ENCODE data around the gene SELPLG. TPM values are rescaled to one million over a fixed set of nuclear protein-coding genes. Genes with fewer than 3 reads are reported as not detected.

SELPLG gene, protein sequence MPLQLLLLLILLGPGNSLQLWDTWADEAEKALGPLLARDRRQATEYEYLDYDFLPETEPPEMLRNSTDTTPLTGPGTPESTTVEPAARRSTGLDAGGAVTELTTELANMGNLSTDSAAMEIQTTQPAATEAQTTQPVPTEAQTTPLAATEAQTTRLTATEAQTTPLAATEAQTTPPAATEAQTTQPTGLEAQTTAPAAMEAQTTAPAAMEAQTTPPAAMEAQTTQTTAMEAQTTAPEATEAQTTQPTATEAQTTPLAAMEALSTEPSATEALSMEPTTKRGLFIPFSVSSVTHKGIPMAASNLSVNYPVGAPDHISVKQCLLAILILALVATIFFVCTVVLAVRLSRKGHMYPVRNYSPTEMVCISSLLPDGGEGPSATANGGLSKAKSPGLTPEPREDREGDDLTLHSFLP
- 51.1 TPM for polyA plus RNA-seq (2012; ENCODE audit: insufficient read depth, insufficient read length)

DNA sequence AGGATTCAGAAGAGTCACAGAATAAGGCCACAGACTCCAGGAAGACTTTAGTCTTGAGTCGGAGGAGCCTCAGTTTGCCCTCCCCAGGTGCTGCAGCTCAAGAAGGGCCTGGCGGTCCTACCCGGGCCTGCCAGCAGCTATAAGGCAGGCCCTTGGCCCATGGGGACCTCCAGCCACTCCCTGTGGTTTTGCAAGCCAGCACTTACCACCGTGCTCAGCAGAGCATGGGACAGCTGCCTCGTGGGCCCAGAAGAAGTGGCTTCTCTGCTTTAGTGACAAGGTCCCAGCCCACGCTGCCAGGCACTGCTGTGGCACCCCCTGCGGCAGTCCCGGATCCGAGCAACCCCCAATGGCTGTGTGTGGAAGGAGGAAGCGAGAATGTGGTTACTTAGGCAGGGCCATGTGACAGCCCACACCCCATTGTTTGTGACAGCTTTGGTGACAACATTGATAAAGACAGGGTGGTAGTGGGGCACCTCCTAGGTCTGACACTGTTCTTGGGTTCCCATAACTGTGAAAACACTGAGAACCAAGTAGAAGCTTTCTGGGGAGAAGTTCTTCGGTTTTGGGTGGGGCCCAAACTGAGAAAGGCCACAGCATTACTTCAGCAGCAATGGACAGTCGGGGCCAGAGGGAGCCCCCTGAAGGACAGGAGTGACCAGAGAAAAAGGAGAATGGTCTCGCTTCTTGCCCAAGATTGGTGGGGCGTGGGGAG, at the start of gene SELPLG:
Gene SELPLG, minus strand, starts transcription at position 361 of the 715 bp plus-strand sequence. CDS start 9,587 bp downstream, outside the sequence.
- peak; percentile 89 for DNase-seq (ENCODE audit: low read depth, low spot score)
- H3K4me3 ChIP-seq (ENCODE audit: low read length): peak within 1 kb of the TSS; percentile 85

DNA sequence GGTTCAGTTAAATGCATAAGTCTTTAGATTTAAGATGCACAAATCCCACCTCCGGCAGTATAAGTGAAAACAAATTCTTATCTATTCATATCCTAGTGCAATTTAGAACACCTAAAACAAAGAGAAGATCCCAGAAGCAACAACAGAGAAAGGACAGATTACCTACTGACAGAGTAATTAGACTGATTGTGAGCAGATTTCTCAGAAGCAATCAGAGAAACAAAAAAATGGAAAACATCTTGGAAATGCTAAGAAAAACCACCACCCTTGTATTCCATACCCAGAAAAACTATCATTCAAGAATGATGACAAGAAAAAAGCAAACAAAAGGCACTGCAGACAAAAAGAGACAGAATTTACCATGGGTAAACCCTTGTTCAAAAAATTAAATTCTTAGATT, 47.6 kb upstream of the SELPLG start:
- no peak for DNase-seq (ENCODE audit: low read depth, low spot score)
- H3K4me3 ChIP-seq (ENCODE audit: low read length): no peak overlapping the region

DNA sequence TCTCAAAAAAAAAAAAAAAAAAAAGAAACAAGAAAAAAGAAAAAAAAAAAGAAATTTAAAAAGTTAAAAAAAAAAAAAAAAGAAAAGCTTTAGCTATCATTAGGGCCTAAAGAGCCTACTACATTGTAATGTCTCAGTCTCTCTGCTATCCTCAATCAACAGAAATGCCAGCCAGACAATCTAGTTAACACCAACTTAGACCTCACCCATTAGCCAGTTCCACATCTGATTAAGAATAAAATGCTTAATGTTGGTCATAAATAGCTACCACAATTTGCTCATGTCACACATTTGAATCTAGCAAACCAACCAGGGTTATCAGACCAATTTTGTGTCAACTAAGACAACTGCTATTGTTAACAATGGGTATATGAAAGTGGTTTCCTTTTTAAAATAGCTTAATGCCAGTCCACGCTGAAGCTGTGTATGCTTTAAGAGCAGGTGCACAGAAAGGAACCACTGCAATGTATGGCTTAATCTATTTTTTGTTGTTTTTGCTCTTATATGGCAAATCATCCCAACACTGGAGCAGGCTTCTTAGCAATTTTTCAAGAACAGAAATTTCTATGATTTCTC, 45.5 kb upstream of the SELPLG start:
- DNase-seq (ENCODE audit: low read depth, low spot score): no peak

DNA sequence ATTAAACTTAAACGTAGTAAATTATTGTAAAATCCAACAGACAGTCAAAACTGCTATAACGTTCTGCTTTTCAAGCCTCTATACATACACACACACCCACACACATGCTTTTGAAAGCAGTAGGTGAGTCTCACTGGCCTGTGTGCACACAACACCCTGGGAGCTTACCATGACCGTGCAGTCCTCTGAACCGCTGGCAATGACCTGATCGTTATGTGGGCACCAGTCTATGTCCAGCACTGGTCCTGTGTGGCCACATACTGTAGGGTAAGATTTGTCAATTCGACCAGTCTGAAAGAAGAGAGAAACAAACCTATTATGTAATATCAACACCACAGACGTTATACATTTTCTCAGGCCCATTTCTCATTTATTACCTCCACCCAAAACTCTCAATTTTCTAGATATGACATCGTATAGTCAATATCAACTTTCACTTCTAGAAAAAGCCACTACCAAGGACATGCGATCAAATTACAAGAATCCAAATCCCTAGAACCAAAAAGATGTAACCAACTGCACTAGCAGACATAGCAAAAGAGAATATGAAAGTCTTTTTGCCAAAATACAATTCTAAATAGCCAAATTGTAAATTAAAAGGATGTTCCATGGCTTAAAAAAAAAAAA, 44.5 kb upstream of the SELPLG start:
- no peak overlapping the region for H3K4me3 ChIP-seq (ENCODE audit: low read length)
- no peak for DNase-seq (ENCODE audit: low read depth, low spot score)

More for the DNA sequence above, 45.5 kb upstream of the SELPLG start:
- H3K4me3 ChIP-seq (ENCODE audit: low read length): no peak overlapping the region

DNA sequence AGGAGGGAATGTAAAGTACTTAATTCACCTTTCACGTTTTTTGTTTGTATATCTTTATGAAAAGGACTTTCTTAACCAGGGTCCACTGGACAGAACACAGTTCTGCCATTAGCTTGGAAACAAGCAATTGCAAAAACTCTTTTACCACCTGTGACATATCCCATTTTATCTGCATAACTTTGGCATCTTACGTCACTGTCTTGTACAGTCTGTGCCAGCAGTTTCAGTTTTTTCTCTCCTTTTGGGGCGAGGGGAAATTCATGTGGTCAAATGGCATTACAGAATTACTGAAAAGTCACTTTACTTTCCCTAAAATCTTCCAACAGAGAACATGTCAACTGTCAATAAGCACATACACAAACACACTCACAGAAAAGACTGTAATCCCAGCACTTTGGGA, 43.7 kb upstream of the SELPLG start:
- DNase-seq (ENCODE audit: low read depth, low spot score): no peak
- no peak overlapping the region for H3K4me3 ChIP-seq (ENCODE audit: low read length)

DNA sequence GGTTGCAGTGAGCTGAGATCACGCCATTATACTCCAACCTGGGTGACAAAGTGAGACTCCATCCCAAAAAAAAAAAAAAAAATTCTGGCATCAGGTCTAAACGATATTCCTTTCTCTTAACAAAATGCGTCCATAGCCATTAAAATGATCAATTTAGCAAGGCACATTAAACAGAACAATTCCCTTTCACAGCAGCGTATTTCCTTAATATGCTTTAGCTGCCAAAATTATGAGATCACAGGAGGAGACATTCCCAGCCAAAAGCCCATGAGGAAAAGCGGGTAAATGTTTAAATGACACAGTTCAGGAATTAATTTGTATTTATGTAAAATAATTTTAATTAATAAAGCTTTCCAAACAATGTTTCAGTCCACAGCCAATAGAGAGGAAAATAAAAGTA, 43.0 kb upstream of the SELPLG start:
- H3K4me3 ChIP-seq (ENCODE audit: low read length): no peak overlapping the region
- DNase-seq (ENCODE audit: low read depth, low spot score): no peak

DNA sequence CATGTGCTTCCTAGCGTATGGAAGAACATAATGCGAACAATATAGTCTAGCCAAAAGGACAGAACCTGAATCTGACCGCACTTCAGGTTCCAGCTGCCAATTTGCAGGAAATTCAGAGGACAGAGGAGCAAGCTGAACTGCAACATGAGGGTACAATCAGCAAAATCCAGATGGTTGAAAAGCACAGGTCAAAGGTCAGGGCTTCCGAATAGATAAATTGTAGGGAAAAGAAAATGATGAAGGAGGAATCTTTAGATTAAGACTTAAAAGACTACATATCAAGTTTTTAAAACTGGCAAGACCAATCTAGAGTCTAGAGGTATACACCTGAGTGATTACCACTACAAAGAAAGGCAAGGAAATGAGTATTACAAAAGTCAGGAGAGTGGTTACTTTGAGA, 42.1 kb upstream of the SELPLG start:
- no peak for DNase-seq (ENCODE audit: low read depth, low spot score)
- H3K4me3 ChIP-seq (ENCODE audit: low read length): no peak overlapping the region

DNA sequence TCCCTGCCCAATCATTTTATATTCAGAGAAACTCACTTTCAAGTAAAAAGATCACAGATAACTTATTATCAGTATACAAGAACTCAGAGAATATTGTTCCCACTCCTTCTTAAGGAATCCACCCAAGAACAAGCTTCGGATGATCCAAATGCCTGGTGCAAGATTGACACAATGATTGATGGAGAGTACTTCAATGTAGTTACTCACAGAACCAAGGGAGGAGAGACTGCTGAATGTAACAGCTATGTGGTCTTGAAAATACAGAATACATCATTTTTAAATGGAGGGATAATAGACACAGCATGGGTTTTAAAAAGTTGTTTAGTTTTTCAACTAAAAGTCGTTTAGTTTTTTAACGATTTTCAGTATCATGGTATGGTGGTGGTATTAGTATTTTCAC, 38.4 kb upstream of the SELPLG start:
- H3K4me3 ChIP-seq (ENCODE audit: low read length): no peak overlapping the region
- no peak for DNase-seq (ENCODE audit: low read depth, low spot score)

DNA sequence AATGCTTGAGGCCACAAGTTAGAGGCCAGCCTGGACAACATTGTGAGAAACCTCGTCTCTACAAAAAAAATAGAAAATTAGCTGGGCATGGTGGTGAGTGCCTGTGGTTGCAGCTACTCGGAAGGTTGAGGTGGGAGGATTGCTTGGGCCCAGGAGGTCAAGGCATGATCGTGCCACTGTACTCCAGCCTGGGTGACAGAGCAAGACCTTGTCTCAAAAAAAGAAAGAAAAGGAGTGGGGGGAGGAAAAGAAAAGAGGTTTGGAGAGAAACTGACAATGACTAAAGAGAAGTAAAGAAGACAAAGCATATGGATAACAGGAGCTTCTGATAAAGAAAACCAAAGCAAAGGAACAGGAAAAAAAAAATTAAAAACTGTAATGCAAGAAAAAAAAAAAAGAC, 37.4 kb upstream of the SELPLG start:
- DNase-seq (ENCODE audit: low read depth, low spot score): no peak
- no peak overlapping the region for H3K4me3 ChIP-seq (ENCODE audit: low read length)

DNA sequence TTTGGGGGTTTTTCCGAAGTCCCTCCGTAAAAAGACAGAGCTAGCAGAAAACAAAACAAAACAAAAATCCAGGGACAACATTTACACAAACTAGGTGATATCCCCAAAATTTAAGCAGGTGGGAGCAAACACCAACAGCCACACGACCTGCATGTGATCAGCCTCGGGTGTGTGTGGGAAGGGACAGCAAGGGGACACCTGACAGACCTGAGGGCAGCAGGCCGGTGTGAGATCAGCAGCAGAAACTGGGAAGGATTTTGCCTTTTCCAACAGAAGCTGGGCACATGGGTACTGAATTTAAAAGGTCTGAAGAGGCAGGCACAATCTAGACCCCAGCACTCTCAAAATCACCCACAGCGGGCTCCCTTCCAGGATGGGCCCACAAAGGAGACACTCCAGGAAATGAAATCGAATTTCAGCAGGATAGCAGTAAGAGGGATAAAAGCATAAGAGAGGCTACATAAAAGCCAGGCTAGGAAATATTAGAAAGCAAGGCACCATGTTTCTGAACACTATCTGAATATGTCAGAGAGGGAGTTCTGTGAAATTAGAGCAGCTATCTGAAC, 36.5 kb upstream of the SELPLG start:
- DNase-seq (ENCODE audit: low read depth, low spot score): no peak
- H3K4me3 ChIP-seq (ENCODE audit: low read length): no peak overlapping the region

DNA sequence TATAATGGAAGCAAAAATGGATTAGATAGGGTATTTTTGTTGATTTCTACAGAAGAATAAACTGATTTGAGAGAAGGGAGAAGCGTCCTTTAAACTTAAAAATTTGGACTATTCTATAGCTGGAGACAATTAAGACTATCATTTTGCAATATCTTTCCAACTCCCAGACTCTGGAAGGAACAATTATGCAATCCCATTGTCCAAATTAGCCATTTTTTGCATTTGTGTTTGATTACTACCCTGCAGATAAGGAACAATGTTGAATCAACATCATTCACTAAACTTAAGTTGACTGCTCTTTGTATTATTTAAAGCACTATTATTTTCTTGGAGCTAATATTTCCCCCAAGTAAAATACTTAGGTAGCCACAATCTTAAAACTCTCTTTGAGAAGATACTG, 34.8 kb upstream of the SELPLG start:
- no peak overlapping the region for H3K4me3 ChIP-seq (ENCODE audit: low read length)
- no peak for DNase-seq (ENCODE audit: low read depth, low spot score)

DNA sequence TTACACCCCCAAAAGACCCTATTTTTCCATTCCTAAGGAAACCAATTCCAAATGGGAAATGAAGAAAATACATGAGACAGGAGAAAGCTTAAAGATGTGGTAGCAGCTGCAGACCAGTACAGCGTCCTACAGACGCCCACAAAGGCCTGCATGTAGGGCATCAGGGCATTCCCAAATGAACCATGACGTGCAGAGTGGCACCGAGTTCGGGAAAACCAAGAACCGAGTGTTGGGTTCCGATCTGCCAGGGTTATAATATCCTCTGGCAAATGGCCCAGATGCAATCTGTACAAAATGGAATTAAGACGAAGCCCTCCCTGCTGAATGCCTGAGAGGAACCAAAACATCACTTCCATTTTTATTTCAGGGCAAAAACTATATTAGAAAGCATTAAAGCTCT, 34.4 kb upstream of the SELPLG start:
- DNase-seq (ENCODE audit: low read depth, low spot score): no peak
- H3K4me3 ChIP-seq (ENCODE audit: low read length): no peak overlapping the region

DNA sequence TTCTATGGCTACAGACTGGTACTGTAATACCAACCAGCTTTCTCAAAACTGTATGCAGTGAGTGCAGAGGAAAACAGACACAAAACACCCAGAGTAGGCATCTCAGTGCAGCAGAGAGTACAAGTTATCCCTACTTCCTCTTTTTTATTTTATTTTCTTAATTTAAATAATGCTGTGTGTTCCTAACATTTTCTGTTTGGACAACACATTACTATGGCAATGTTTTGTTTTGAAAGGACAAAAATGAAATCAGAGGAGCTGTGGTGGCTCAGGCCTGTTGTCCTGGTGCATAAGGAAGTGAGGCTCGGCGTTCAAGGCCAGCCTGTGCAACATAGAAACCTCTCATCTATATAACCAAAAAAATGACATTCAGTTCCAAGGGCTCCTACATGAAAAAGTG, 33.7 kb upstream of the SELPLG start:
- no peak for DNase-seq (ENCODE audit: low read depth, low spot score)
- H3K4me3 ChIP-seq (ENCODE audit: low read length): no peak overlapping the region

DNA sequence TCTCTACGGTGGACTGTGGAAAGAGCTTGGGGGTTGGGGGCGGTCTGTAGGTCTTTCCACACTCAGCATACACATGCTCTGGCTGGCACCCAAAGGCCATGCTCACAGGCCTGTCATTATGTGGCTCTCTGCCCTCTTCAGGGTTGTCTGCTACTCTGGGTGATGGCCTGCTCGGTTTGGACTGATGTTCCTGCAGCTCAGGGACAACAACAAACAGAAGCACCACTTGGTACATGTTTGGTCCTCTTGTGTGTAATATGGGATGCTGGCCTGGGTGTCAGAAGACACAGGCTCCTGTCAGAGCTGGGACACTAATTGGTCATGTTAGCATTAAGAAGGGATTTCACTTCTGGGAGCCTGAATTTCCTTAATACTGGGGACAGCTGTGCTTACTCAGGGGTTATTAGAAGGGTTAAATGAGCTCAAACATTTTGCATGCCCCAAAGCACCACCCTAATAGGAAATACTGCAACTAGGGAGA, 32.7 kb upstream of the SELPLG start:
- no peak overlapping the region for H3K4me3 ChIP-seq (ENCODE audit: low read length)
- no peak for DNase-seq (ENCODE audit: low read depth, low spot score)

DNA sequence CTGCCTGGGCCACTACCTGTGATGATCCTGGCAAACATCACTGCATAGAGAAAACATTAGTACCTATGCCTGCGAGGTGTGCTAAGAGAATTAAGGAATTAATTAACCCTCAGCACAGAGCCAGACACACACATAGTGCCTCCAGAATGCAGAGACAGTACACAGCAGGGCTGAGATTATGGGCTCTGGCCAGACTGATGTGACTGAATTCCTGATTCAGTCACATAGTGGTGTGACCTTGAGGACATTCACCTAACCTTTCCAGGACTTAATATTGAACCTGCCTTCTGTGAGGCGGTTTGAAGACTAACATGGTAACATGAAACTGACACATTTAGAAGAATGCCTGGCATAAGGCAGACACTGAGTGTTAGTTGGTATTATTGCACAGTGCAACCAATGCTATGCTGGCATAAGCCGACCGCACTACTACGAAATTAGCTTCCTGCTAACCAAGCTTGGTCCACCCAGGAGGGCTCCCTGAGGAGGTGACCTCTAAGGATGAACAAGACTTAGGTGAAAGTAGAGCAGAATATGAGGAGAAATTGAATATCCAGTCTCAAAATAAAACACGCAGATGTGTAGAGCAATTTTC, 32.0 kb upstream of the SELPLG start:
- no peak for DNase-seq (ENCODE audit: low read depth, low spot score)
- no peak overlapping the region for H3K4me3 ChIP-seq (ENCODE audit: low read length)

DNA sequence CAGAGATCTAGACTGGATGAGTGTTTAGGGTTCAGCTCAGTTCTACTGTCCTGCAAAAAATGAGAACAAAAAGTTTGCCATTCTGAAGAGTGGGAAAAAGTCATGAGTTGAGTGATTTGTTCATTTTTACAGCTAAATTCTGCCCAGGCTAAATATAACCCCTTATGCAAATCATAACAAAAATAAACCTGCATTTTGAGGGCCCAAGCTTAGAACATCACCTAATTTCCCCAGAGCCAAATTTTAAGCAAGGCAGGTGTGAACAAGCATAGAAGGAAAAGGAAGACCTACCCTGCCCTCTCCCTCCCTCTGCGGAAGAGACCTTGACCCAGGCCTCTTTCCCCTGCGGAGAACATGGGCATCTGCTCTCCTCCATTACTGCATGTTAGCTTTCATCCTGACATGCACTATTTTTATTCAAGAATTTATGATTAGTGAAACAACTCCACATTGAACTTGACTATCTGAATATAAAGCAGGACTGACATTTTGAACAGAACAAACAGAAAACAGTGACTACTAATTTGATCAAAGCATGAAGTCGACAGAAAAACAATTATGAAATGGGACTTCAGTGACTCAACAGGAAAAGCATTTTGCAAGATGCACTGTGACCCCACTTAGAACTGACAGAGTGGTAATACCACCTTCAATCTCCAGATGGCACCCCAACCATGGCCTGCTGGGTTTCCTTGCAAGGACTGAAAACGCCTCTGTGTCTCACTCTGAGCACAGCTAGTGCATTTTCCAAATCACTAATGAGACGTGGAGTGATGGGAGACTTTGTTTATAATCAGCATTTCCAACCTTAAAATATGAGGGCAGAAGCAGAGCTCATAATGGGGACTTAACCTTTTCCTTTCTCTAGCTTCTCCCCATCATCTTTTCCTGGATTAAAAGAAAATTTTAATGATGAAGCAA, 30.9 kb upstream of the SELPLG start:
- no peak overlapping the region for H3K4me3 ChIP-seq (ENCODE audit: low read length)
- peak; percentile 88 for DNase-seq (ENCODE audit: low read depth, low spot score)

DNA sequence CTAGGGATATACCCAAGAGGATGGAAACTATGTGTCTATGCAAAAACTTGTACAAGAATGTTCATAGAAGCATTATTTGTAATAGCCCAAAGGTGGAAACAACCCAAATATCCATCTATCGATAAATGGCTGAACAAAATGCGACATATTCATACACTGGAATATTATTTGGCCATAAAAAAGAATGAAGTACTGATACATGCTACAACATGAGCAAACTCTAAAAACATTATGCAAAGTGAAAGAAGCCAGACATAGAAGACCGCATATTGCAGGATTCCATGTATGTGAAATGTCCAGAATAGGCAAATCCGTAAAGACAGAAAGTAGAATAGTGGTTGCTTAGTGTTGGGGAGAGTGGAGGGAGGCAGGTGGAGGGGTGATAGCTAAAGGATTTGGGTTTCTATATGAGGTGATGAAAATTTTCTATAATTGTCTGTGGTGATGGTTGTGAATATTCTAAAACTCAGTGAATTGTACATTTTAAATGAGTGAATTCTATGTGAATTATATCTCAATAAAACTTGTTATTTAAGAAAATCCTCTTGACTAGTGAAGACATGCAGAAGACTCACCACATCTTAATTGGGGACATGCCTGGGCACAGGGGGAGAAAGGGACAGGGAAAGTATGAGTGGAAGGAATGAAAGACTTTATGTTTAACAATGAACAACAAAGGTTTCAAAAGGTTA, 29.8 kb upstream of the SELPLG start:
- no peak for DNase-seq (ENCODE audit: low read depth, low spot score)

More for the DNA sequence above, 29.8 kb upstream of the SELPLG start:
- no peak overlapping the region for H3K4me3 ChIP-seq (ENCODE audit: low read length)
